ENCODE data around the gene PROC.

PROC gene

DNA sequence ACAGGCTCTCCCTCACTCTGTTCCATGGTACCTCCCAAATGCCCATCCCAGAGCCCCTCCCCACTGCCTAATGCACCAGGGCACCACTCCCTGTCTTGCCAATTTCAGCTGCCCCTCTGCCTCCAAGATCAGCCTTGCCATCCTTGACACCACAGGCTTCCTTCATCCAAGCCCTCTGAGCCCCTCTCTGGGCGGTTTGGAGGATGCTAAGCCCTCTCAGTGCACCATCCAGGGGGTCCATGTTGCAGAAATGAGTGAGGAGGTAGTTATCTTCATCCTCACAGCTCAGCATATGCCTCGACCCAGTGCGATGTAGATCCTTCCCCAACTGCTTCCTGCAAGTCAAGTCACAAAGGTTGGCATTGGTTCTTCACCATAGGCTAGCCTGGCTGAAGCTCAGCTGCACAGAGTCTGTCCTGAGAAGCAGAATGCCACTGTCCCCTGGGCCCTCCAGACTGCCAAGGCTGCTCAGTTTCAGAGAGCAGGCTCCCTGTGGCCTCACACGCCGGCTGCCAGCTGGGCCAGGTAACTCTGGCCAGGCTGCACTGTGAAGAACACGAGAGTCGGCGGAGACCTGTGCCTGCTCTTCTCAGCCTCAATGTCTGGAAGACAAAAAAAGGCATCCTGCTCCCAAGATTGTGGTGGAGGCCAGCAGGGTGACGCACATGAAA lies 20.5 kb upstream of the PROC start:
- no peaks in the 10 kb centered on the region for H3K36me3 ChIP-seq (ENCODE audit: insufficient read depth, insufficient read length, low read length)
- H3K9me3 ChIP-seq (ENCODE audit: insufficient read depth, low read length), result peaks cover 15% of the 10 kb centered on the region; the same call in 1 of the 2 replicates
- H3K4me1 ChIP-seq (ENCODE audit: insufficient read depth, insufficient read length), result peaks cover 14% of the 10 kb centered on the region
- no peak for DNase-seq (ENCODE audit: low read depth, low spot score)
- no peak for TF ChIP-seq YY1 (IDR thresholded peaks at IDR 0.05; ENCODE audit: insufficient read depth, insufficient read length)
- no peak for TF ChIP-seq SUZ12 (IDR thresholded peaks at IDR 0.05; ENCODE audit: extremely low read depth, insufficient read depth, insufficient read length)
- TF ChIP-seq ZNF274 (IDR thresholded peaks at IDR 0.05; ENCODE audit: low read depth, low read length), result no peak
- H3K4me3 ChIP-seq (ENCODE audit: insufficient read length, low read depth), result no peak overlapping the region
- H3K9ac ChIP-seq (ENCODE audit: insufficient read length, low read depth), result no peak overlapping the region
- H3K27me3 ChIP-seq (ENCODE audit: insufficient read depth, insufficient read length), result no peaks in the 10 kb centered on the region

DNA sequence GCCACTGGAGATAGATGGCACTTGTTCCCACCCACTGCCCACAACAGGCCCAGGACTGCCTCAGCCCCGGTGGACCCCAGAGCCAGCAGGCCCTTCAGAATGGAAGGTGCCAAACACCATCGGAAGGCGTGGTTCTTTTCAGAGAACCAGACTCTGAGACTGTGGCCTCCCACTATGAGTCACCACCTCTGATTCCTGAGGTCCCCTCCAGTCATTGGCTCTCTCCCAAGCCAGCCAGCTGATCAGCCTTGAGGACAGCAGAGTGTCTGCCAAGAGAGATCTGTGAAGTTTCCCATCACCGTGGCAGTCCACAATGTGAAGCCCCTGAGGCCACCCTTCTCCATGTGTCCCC lies 20.0 kb upstream of the PROC start:
- TF ChIP-seq SUZ12 (IDR thresholded peaks at IDR 0.05; ENCODE audit: extremely low read depth, insufficient read depth, insufficient read length) (no peak), ZNF274 (IDR thresholded peaks at IDR 0.05; ENCODE audit: low read depth, low read length) (no peak), YY1 (IDR thresholded peaks at IDR 0.05; ENCODE audit: insufficient read depth, insufficient read length) (no peak)
- H3K9me3 ChIP-seq (ENCODE audit: insufficient read depth, low read length), result peaks cover 14% of the 10 kb centered on the region; the same call in 1 of the 2 replicates
- no peaks in the 10 kb centered on the region for H3K27me3 ChIP-seq (ENCODE audit: insufficient read depth, insufficient read length)
- no peak for DNase-seq (ENCODE audit: low read depth, low spot score)
- H3K36me3 ChIP-seq (ENCODE audit: insufficient read depth, insufficient read length, low read length), result no peaks in the 10 kb centered on the region
- H3K4me1 ChIP-seq (ENCODE audit: insufficient read depth, insufficient read length), result peaks cover 14% of the 10 kb centered on the region
- H3K4me3 ChIP-seq (ENCODE audit: insufficient read length, low read depth), result no peak overlapping the region
- no peak overlapping the region for H3K9ac ChIP-seq (ENCODE audit: insufficient read length, low read depth)

DNA sequence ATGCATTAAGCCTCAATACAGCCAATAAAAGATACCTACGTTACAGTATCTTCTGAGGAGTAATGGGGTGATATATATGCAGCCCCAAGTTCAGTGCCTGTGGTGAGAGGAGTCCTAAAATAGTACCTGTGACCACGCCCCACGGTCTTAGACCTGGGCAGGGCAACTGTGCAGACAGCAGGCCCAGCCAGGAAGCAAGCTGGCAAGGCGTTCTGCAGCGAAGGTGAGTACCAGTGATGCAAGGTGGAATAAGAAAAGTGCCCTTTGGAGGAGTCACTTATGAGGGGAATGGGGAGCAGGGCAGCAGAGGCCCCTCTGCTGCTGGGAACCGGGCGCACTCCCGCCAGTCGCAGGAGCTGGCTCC lies 17.7 kb upstream of the PROC start:
- no peak overlapping the region for H3K4me3 ChIP-seq (ENCODE audit: insufficient read length, low read depth)
- DNase-seq (ENCODE audit: low read depth, low spot score), result no peak
- no peaks in the 10 kb centered on the region for H3K9me3 ChIP-seq (ENCODE audit: insufficient read depth, low read length)
- no peaks in the 10 kb centered on the region for H3K27me3 ChIP-seq (ENCODE audit: insufficient read depth, insufficient read length)
- TF ChIP-seq ZNF274 (IDR thresholded peaks at IDR 0.05; ENCODE audit: low read depth, low read length) (no peak), SUZ12 (IDR thresholded peaks at IDR 0.05; ENCODE audit: extremely low read depth, insufficient read depth, insufficient read length) (no peak), YY1 (IDR thresholded peaks at IDR 0.05; ENCODE audit: insufficient read depth, insufficient read length) (no peak)
- no peak overlapping the region for H3K9ac ChIP-seq (ENCODE audit: insufficient read length, low read depth)
- H3K36me3 ChIP-seq (ENCODE audit: insufficient read depth, insufficient read length, low read length), result no peaks in the 10 kb centered on the region
- peaks cover 17% of the 10 kb centered on the region for H3K4me1 ChIP-seq (ENCODE audit: insufficient read depth, insufficient read length)

DNA sequence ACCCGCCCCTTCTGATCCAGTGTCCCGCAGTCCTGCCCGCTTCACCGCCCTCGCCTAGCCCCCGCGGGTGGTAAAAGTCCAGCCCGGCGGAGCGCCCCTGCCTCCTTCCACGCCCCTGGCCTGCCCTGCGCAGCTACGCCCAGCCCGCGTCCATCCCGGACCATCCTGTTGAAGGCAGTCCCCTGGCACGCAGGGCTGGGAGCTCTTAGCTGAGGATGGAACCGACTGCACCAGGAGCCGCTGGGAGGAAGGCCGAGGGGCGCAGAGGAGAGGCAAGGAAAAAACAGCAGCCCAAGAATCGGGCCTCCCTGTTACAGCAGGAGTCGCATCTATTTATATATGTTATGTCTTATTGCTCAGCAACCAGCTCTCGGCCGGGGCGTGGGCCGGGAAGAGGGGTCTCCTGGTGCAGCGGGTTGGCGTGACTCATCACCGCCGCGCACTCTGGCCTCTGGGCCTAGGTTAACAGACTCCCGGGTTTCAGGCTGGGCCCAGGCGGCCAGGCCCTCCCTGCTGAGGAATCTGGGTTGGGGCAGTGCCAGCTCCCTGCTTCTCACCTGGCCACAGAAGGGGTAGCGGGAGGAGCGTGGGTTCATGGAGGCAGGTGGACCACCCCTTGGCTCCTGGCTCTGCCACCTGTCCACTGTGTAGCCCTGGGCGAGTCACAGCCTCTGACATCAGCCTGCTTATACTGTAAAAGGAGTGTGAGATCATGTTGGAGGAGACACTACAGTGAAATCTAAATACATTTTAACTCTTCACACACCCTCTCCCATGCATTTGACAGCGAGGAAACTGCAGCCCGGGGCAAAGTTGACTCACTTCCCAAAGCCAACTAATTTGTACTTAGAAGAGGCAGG lies 17.1 kb upstream of the PROC start:
- Histone ChIP-seq H3K4me1 (ENCODE audit: insufficient read depth, insufficient read length) (peaks cover 17% of the 10 kb centered on the region), H3K27me3 (ENCODE audit: insufficient read depth, insufficient read length) (no peaks in the 10 kb centered on the region), H3K36me3 (ENCODE audit: insufficient read depth, insufficient read length, low read length) (no peaks in the 10 kb centered on the region), H3K9me3 (ENCODE audit: insufficient read depth, low read length) (no peaks in the 10 kb centered on the region), H3K9ac (ENCODE audit: insufficient read length, low read depth) (no peak overlapping the region), H3K4me3 (ENCODE audit: insufficient read length, low read depth) (no peak overlapping the region)
- no peak for DNase-seq (ENCODE audit: low read depth, low spot score)
- no peak for TF ChIP-seq YY1 (IDR thresholded peaks at IDR 0.05; ENCODE audit: insufficient read depth, insufficient read length)
- TF ChIP-seq SUZ12 (IDR thresholded peaks at IDR 0.05; ENCODE audit: extremely low read depth, insufficient read depth, insufficient read length), result no peak
- TF ChIP-seq ZNF274 (IDR thresholded peaks at IDR 0.05; ENCODE audit: low read depth, low read length), result no peak

DNA sequence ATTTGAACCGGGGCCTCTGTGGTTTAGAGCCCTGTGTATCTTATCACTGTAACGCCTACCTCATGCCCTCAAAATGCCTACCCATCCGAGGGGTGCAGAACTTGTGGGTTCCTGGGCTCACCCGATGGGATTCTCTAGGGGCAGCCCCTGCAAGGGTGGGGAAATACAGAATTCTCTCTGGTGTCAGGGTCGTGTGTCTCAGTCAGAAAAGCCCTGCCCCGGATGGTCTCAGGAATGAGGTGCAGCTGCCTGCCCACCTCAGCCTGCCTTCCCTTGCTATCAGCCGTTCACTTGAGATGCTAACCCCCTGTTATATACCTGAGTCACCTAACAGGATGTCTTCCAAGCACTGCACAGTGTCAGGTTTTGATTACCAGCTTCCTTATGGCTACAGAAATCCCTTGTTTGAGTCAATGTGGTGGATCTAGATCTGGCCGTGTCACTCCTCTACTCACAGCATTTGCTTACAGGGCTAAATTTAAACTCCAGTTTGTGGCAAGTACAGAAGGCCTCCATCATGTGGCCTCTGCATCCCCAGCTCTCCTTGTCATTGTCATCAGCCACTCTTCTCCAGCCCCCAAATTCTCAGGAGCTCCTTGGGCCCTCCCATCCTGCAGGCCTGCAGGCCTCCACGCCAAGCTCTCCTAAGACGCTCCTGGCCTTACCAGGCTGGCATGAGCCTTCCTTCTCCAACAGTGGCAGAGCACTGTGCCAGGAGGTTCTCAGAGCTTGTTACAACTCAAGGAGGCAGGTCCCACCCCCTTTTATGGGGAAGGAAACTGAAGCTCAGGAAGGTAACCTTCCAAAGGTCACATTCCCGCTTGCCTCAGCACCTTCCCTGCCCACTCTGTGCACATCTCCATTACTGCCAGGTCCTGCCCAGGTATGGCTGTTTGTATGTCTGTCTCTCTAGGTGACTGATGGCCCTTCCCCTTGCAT lies 16.2 kb upstream of the PROC start:
- Histone ChIP-seq H3K9ac (ENCODE audit: insufficient read length, low read depth) (no peak overlapping the region), H3K9me3 (ENCODE audit: insufficient read depth, low read length) (no peaks in the 10 kb centered on the region), H3K27me3 (ENCODE audit: insufficient read depth, insufficient read length) (no peaks in the 10 kb centered on the region), H3K4me1 (ENCODE audit: insufficient read depth, insufficient read length) (peaks cover 17% of the 10 kb centered on the region), H3K36me3 (ENCODE audit: insufficient read depth, insufficient read length, low read length) (no peaks in the 10 kb centered on the region), H3K4me3 (ENCODE audit: insufficient read length, low read depth) (no peak overlapping the region)
- TF ChIP-seq ZNF274 (IDR thresholded peaks at IDR 0.05; ENCODE audit: low read depth, low read length) (no peak), YY1 (IDR thresholded peaks at IDR 0.05; ENCODE audit: insufficient read depth, insufficient read length) (no peak), SUZ12 (IDR thresholded peaks at IDR 0.05; ENCODE audit: extremely low read depth, insufficient read depth, insufficient read length) (no peak)
- DNase-seq (ENCODE audit: low read depth, low spot score), result no peak

DNA sequence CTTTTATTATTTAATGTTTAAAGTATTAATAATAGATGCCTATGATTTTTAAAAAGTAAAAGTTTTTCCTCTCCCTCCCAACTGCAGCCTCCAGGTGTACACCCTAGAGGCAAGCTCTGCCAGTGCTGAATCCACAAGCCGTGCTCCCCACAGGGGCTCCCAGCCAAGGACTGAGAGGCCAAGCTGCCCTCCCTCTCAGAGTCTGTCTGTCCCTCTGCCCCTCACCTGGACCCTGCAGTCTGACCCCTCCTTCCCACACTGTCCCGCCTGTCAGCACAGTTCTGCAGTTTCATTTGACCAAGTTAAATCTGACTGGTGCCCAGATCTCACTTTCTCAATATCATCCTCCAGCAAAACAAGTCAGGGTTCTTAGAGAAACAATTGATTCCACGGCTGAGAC lies 14.8 kb upstream of the PROC start:
- H3K9me3 ChIP-seq (ENCODE audit: insufficient read depth, low read length), result no peaks in the 10 kb centered on the region
- H3K27me3 ChIP-seq (ENCODE audit: insufficient read depth, insufficient read length), result no peaks in the 10 kb centered on the region
- no peak overlapping the region for H3K4me3 ChIP-seq (ENCODE audit: insufficient read length, low read depth)
- H3K4me1 ChIP-seq (ENCODE audit: insufficient read depth, insufficient read length), result peaks cover 10% of the 10 kb centered on the region
- no peak for DNase-seq (ENCODE audit: low read depth, low spot score)
- H3K36me3 ChIP-seq (ENCODE audit: insufficient read depth, insufficient read length, low read length), result no peaks in the 10 kb centered on the region
- H3K9ac ChIP-seq (ENCODE audit: insufficient read length, low read depth), result no peak overlapping the region
- TF ChIP-seq ZNF274 (IDR thresholded peaks at IDR 0.05; ENCODE audit: low read depth, low read length), result no peak
- TF ChIP-seq SUZ12 (IDR thresholded peaks at IDR 0.05; ENCODE audit: extremely low read depth, insufficient read depth, insufficient read length), result no peak
- no peak for TF ChIP-seq YY1 (IDR thresholded peaks at IDR 0.05; ENCODE audit: insufficient read depth, insufficient read length)

Data from NT2/D1 (cell line).